BJ (cell line): ENCODE results near the gene PLEKHF1. TPM values are rescaled to one million over a fixed set of nuclear protein-coding genes. Genes with fewer than 3 reads are reported as not detected.

Source experiments
- CTCF ChIA-PET: fragments of 350-600 bp; formaldehyde crosslinking; extraction: SDS; loops from one replicate; lab custom pipeline; 2021; ENCODE audit warnings: antibody characterized with exemption, inconsistent platforms; lab: Yijun Ruan, JAX
- POLR2A ChIA-PET: fragments of 300-600 bp; sonication (Branson Sonifier 250); formaldehyde crosslinking; extraction: SDS; loops from one replicate; lab custom pipeline; 2021; ENCODE audit warnings: antibody characterized with exemption; lab: Charles Lee
- DNase-seq: peaks from one replicate; pipeline ENCODE4 v3.0.0-alpha.2; 2011; ENCODE audit warnings: low read depth
- H3K27me3 ChIP-seq: 2 replicates; pipeline ENCODE4 v1.6.0; 2011; ENCODE audit warnings: low read length; ENCODE audit not compliant: control insufficient read depth, insufficient read depth
- H3K36me3 ChIP-seq: 2 replicates; pipeline ENCODE4 v1.5.1; 2011; ENCODE audit warnings: low read length; ENCODE audit not compliant: control insufficient read depth, insufficient read depth
- H3K4me3 ChIP-seq: 2 replicates; pipeline ENCODE4 v1.5.1; 2011; ENCODE audit warnings: low read depth, mild to moderate bottlenecking, control low read depth, low read length
- CTCF ChIP-seq: IDR thresholded peaks from 2 replicates; pipeline ENCODE4 v1.5.1; 2011; ENCODE audit warnings: low read depth, mild to moderate bottlenecking, control low read depth, inconsistent platforms, low read length, moderate library complexity; ENCODE audit not compliant: insufficient read depth
- polyA plus RNA-seq: library from polyadenylated mRNA; depleted of rRNA; stranded (reverse); fragments of >200 nt; gene quantifications from 2 replicates; pipeline ENCODE4 v1.2.3, GENCODE V29; 2011

PLEKHF1 gene
- polyA plus RNA-seq, 1 experiment, result 8.7 TPM

- Histone ChIP-seq H3K4me3 (no peak overlapping the region), H3K27me3 (no peaks in the 10 kb centered on the region), H3K36me3 (peaks cover 19% of the 10 kb centered on the region)
- no peak for TF ChIP-seq CTCF
- no peak for DNase-seq
- ChIA-PET CTCF (no interaction called here), POLR2A (no interaction called here)
Measured at GRCh38 chr19:29674374-29675119, 9.3 kb downstream of the PLEKHF1 start.

- POLR2A ChIA-PET, result no interaction called here
- H3K4me3 ChIP-seq, result no peak overlapping the region
- H3K27me3 ChIP-seq, result no peaks in the 10 kb centered on the region
- no peak for TF ChIP-seq CTCF
- H3K36me3 ChIP-seq, result peaks cover 19% of the 10 kb centered on the region
- no peak for DNase-seq
- CTCF ChIA-PET, result no interaction called here
Measured at GRCh38 chr19:29675120-29675649, 9.9 kb downstream of the PLEKHF1 start.

GRCh38 chr19:29675650-29676186, 10.5 kb downstream of the PLEKHF1 start:
- CTCF ChIA-PET, result no interaction called here
- Histone ChIP-seq H3K27me3 (no peaks in the 10 kb centered on the region), H3K4me3 (no peak overlapping the region), H3K36me3 (peaks cover 19% of the 10 kb centered on the region)
- TF ChIP-seq CTCF, result no peak
- POLR2A ChIA-PET, result no interaction called here
- no peak for DNase-seq

GRCh38 chr19:29676586-29676985, 11.3 kb downstream of the PLEKHF1 start:
- Histone ChIP-seq H3K27me3 (no peaks in the 10 kb centered on the region), H3K4me3 (no peak overlapping the region), H3K36me3 (peaks cover 19% of the 10 kb centered on the region)
- ChIA-PET POLR2A (no interaction called here), CTCF (interaction anchor here (3.6 kb wide), 1 partner anchor 66 kb away, joined by 16 read pairs; no protein-coding TSS in a partner anchor)
- DNase-seq, result no peak
- no peak for TF ChIP-seq CTCF

GRCh38 chr19:29677001-29677817, 11.9 kb downstream of the PLEKHF1 start:
- DNase-seq, result no peak
- no peak for TF ChIP-seq CTCF

More at GRCh38 chr19:29677001-29677817, 11.9 kb downstream of the PLEKHF1 start:
- ChIA-PET POLR2A (no interaction called here), CTCF (interaction anchor here (1.6 to 3.6 kb wide), 2 partner anchors 17 to 67 kb away, joined by 6 to 16 read pairs; no protein-coding TSS in a partner anchor)
- Histone ChIP-seq H3K36me3 (peaks cover 19% of the 10 kb centered on the region), H3K27me3 (no peaks in the 10 kb centered on the region), H3K4me3 (no peak overlapping the region)
